GM12878 (cell line): ENCODE data around the gene RTN4RL1. TPM values are rescaled to one million over a fixed set of nuclear protein-coding genes. Genes with fewer than 3 reads are reported as not detected.

Experiments used
- KAT2A ChIP-seq: conservative IDR thresholded peaks from 2 replicates; pipeline ENCODE4 v1.6.1; 2011; ENCODE audit warnings: low read depth, low read length; ENCODE audit not compliant: control insufficient read depth
- MYB ChIP-seq: fragments of 150-350 bp; IDR thresholded peaks from 2 replicates; pipeline ENCODE4 v1.6.1; 2014; ENCODE audit warnings: mild to moderate bottlenecking, low read depth, low read length, borderline replicate concordance
- RB1 ChIP-seq: fragments of 450-650 bp; formaldehyde crosslinking; IDR thresholded peaks from 2 replicates; pipeline ENCODE4 v1.6.1; 2017; ENCODE audit warnings: mild to moderate bottlenecking, borderline replicate concordance
- RUNX3 ChIP-seq: IDR thresholded peaks from 2 replicates; pipeline ENCODE4 v1.6.1; 2012; ENCODE audit warnings: low read length, inconsistent platforms
- ZBED1 ChIP-seq: IDR thresholded peaks from 2 replicates; pipeline ENCODE4 v1.6.1; 2016; ENCODE audit warnings: borderline replicate concordance
- ZNF274 ChIP-seq: IDR thresholded peaks from one replicate; pipeline ENCODE4 v1.8.0; 2011; ENCODE audit not compliant: insufficient read length, insufficient read depth
- polyA plus RNA-seq, 11 experiments: library from polyadenylated mRNA; depleted of rRNA in 4 of 11; unstranded in 6 of 11; stranded (reverse) in 5 of 11; fragments of >200 nt; fragmentation: Nextera tagmentation in 4 of 11; fragmentation: Illumina TruSeq in 1 of 11; extraction: Ambion mirVana in 4 of 11; extraction: Trizol in 1 of 11; gene quantifications; 1 replicate in 1 of 11; 2 replicates in 10 of 11; pipeline versions ENCODE4 v1.2.1 to v1.2.3, GENCODE V29; 2011 to 2016; ENCODE audit warnings: inconsistent platforms in 2 of 11, missing spikeins in 2 of 11, low read depth in 1 of 11
- total RNA-seq, 4 experiments: library from RNA; depleted of rRNA in 3 of 4; stranded (reverse); fragments of >200 nt in 3 of 4; fragmentation: Illumina TruSeq in 1 of 4; extraction: Trizol in 1 of 4; gene quantifications; 2 replicates each; pipeline versions ENCODE4 v1.2.1 to v1.2.3, GENCODE V29; 2013 to 2021
- TF ChIP-seq, protein P1 (sequence below): IDR thresholded peaks from 2 replicates; pipeline ENCODE4 v1.6.1; 2012; ENCODE audit warnings: low read depth, low read length, improper control_type of control experiment
- TF ChIP-seq, protein P2 (sequence below): fragments of 450-650 bp; formaldehyde crosslinking; IDR thresholded peaks from 2 replicates; pipeline ENCODE4 v1.4.0; 2020; ENCODE audit warnings: mild to moderate bottlenecking, moderate library complexity

Gene RTN4RL1
- total and polyA plus RNA-seq, 10 of the 15 experiments (the other 5 are each of a cell fraction or from before 2014, with no cell fraction given) = 0.08 to 0.11 (median 0.10) TPM; not detected in 7

- TF ChIP-seq RUNX3 (no peak), ZNF274 (no peak), KAT2A (no peak), ZBED1 (no peak), RB1 (no peak), MYB (no peak)
- TF ChIP-seq, protein P1, sequence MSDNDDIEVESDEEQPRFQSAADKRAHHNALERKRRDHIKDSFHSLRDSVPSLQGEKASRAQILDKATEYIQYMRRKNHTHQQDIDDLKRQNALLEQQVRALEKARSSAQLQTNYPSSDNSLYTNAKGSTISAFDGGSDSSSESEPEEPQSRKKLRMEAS = no peak
- TF ChIP-seq, protein P2, sequence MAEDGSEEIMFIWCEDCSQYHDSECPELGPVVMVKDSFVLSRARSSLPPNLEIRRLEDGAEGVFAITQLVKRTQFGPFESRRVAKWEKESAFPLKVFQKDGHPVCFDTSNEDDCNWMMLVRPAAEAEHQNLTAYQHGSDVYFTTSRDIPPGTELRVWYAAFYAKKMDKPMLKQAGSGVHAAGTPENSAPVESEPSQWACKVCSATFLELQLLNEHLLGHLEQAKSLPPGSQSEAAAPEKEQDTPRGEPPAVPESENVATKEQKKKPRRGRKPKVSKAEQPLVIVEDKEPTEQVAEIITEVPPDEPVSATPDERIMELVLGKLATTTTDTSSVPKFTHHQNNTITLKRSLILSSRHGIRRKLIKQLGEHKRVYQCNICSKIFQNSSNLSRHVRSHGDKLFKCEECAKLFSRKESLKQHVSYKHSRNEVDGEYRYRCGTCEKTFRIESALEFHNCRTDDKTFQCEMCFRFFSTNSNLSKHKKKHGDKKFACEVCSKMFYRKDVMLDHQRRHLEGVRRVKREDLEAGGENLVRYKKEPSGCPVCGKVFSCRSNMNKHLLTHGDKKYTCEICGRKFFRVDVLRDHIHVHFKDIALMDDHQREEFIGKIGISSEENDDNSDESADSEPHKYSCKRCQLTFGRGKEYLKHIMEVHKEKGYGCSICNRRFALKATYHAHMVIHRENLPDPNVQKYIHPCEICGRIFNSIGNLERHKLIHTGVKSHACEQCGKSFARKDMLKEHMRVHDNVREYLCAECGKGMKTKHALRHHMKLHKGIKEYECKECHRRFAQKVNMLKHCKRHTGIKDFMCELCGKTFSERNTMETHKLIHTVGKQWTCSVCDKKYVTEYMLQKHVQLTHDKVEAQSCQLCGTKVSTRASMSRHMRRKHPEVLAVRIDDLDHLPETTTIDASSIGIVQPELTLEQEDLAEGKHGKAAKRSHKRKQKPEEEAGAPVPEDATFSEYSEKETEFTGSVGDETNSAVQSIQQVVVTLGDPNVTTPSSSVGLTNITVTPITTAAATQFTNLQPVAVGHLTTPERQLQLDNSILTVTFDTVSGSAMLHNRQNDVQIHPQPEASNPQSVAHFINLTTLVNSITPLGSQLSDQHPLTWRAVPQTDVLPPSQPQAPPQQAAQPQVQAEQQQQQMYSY = no peak
Observed at GRCh38 chr17:2061441-2061958, 36.4 kb upstream of the RTN4RL1 start (continued).
